ENCODE measurements around the gene P2RX6. TPM values are rescaled to one million over a fixed set of nuclear protein-coding genes. Genes with fewer than 3 reads are reported as not detected.

P2RX6 gene
- total and polyA plus RNA-seq, 2 of the 4 experiments (the other 2 are of a cell fraction) = 0.90 to 1.6 TPM

DNA sequence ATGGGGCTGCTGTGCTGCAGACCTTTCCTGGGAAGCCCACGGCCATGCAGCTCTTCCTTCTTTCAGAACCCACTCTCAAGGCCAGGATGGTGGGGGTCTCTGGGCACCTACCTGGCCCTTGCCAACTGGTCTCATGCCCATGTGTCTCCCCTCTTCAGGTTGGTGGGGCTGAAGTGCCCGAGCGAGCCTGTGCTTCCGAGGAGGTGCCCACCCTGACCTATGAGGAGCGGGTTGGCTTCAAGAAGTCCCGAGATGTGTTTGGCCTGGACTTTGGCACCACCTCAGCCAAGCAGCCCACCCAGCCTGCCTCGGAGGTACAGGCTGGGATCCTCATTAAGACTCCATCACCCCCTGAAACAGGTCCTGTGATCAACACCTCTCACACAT lies 22.9 kb upstream of the P2RX6 start:
- DNase-seq (no peak), ATAC-seq (ENCODE audit: low read depth) (no peak)
- H4K5ac ChIP-seq (ENCODE audit: low read depth, low read length) = no peak overlapping the region
- peaks cover 64% of the 10 kb centered on the region for H3K36me3 ChIP-seq (ENCODE audit: control insufficient read depth, insufficient read depth, low read length)
- H3K79me1 ChIP-seq (ENCODE audit: low read depth in 1 of 2, low read length in 2 of 2) = 0 out of 4 replicates have a peak, but pooled peaks cover 0 to 7% of the 10 kb centered on the region in 2 experiments
- no peak overlapping the region for H3K9ac ChIP-seq (ENCODE audit: low read depth, low read length)
- H3K4me2 ChIP-seq (ENCODE audit: low read depth, low read length) = no peak overlapping the region
- POLR2A ChIA-PET (ENCODE audit: unreplicated experiment) = no interaction called here
- H3K4ac ChIP-seq (ENCODE audit: low read depth, low read length) = no peak overlapping the region
- H2AK9ac ChIP-seq (replicated peaks; ENCODE audit: low read depth, low read length, poor library complexity) = no peak overlapping the region
- no peak overlapping the region for H2AK5ac ChIP-seq (ENCODE audit: low read depth, low read length)
- intact Hi-C loops (cut with micrococcal nuclease) (no loop called here), dilution Hi-C loops (cut with HindIII; ENCODE audit: low sequenced_read_pairs, unreplicated experiment) (no loop called here), in situ Hi-C loops (cut with MboI; ENCODE audit: low sequenced_read_pairs) (no loop called here)
- 60% methylated on average over 2 of the region's 7 CpGs; no CpG with 5 or more reads in 1 of the 2 experiments for WGBS, 2 experiments (ENCODE audit: extremely low coverage in 2 of 2, insufficient read length in 1 of 2)
- no peak overlapping the region for H2BK120ac ChIP-seq (ENCODE audit: low read depth, low read length)
- H4K91ac ChIP-seq (ENCODE audit: insufficient read depth, low read depth, low read length) = no peak overlapping the region
- no peaks in the 10 kb centered on the region for H3K9me1 ChIP-seq (ENCODE audit: insufficient read depth, low read length)
- H3K14ac ChIP-seq (replicated peaks; ENCODE audit: low read depth, low read length) = no peak overlapping the region
- BruUV-seq (replicated peaks) = no TSS peak
- H2AFZ ChIP-seq (replicated peaks; ENCODE audit: low read length, poor library complexity) = no peak overlapping the region
- H2BK15ac ChIP-seq (ENCODE audit: low read depth, low read length) = no peak overlapping the region
- H2BK20ac ChIP-seq (ENCODE audit: low read depth, low read length) = no peak overlapping the region
- no peak overlapping the region for H3K4me3 ChIP-seq (ENCODE audit: insufficient read depth, low read depth, low read length)
- H3K9me3 ChIP-seq (ENCODE audit: control insufficient read depth, insufficient read depth, low read length) = no peaks in the 10 kb centered on the region
- H3K18ac ChIP-seq (ENCODE audit: low read depth, low read length) = no peak overlapping the region
- no peak overlapping the region for H2BK5ac ChIP-seq (ENCODE audit: low read depth, low read length, poor library complexity, severe bottlenecking)
- CTCF ChIA-PET = no interaction called here
- H4K20me1 ChIP-seq (ENCODE audit: insufficient read depth, low read length) = no peaks in the 10 kb centered on the region
- no peak overlapping the region for H3K27ac ChIP-seq (ENCODE audit: insufficient read depth, low read length)
- H4K8ac ChIP-seq (ENCODE audit: low read depth in 2 of 2, low read length in 2 of 2) = no peak overlapping the region
- no peak overlapping the region for H3K23ac ChIP-seq (ENCODE audit: low read depth, low read length)
- no peaks in the 10 kb centered on the region for H3K4me1 ChIP-seq (ENCODE audit: control insufficient read depth, insufficient read depth, low read length)
- H3K56ac ChIP-seq (ENCODE audit: extremely low read depth, insufficient read depth, low read length) = no peak overlapping the region
- H3K27me3 ChIP-seq (ENCODE audit: control insufficient read depth, insufficient read depth, low read length) = no peaks in the 10 kb centered on the region
- TF ChIP-seq CEBPB (IDR thresholded peaks at IDR 0.05; ENCODE audit: low read depth, low read length) = no peak
- TF ChIP-seq FOS (IDR thresholded peaks at IDR 0.05; ENCODE audit: low read depth, low read length) = no peak
- no peak for TF ChIP-seq POLR2A (IDR thresholded peaks at IDR 0.05; ENCODE audit: low read depth, low read length)
- no peak for TF ChIP-seq BHLHE40 (IDR thresholded peaks at IDR 0.05; ENCODE audit: low read depth, low read length)
- TF ChIP-seq, protein P1, sequence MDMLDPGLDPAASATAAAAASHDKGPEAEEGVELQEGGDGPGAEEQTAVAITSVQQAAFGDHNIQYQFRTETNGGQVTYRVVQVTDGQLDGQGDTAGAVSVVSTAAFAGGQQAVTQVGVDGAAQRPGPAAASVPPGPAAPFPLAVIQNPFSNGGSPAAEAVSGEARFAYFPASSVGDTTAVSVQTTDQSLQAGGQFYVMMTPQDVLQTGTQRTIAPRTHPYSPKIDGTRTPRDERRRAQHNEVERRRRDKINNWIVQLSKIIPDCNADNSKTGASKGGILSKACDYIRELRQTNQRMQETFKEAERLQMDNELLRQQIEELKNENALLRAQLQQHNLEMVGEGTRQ (IDR thresholded peaks at IDR 0.05; ENCODE audit: low read depth, low read length) = no peak
- TF ChIP-seq, protein P2, sequence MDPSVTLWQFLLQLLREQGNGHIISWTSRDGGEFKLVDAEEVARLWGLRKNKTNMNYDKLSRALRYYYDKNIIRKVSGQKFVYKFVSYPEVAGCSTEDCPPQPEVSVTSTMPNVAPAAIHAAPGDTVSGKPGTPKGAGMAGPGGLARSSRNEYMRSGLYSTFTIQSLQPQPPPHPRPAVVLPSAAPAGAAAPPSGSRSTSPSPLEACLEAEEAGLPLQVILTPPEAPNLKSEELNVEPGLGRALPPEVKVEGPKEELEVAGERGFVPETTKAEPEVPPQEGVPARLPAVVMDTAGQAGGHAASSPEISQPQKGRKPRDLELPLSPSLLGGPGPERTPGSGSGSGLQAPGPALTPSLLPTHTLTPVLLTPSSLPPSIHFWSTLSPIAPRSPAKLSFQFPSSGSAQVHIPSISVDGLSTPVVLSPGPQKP (IDR thresholded peaks at IDR 0.05; ENCODE audit: borderline replicate concordance, low read depth, low read length) = no peak
